Heart left ventricle (tissue), 13 donors: ENCODE measurements around the gene NAT10.

Experiments
- CTCF ChIP-seq, 12 donors: fragments of 200-600 bp; sonication (generic) in 4 of 12; IDR thresholded peaks; one replicate each; pipeline versions ENCODE4 v1.5.0 to v1.8.0; 2018 to 2022; ENCODE audit warnings: antibody characterized with exemption in 12 of 12, mild to moderate bottlenecking in 5 of 12
- POLR2A ChIP-seq, 2 donors: fragments of 450-650 bp; IDR thresholded peaks; one replicate each; pipeline ENCODE4 v1.6.1; 2017; ENCODE audit warnings: antibody characterized with exemption in 2 of 2, mild to moderate bottlenecking in 2 of 2, moderate library complexity in 2 of 2
- donor health status: ischemic (EF 13 %, LVEDD 7.1; RV severe dilation, severe dysfunction).
- donor health status: DM: no; HTN: yes; CAD: no.
- donor health status: DM: no; HTN: no; CAD: no.
- donor health status: ischemic (EF 25% LVEDD 6.9; RV normal size, moderate dysfunction).
- donor health status: ischemic (EF 25% LVEDD 5.7; RV mildly dilated, moderate dysfunction).
- donor health status: ischemic (EF 35%, LVEDD 5.7; RV mildly dilated, moderate dysfunction).
- donor health status: nonischemic (EF 11% LVEDD 7.7; RV severe dilation, severe dysfunction).
- donor health status: DM: yes; HTN: yes; CAD: no.
- donor health status: PGD.
- donor health status: ischemic (EF 29% LVEDD 5.4; RV normal size, mild dysfunction).
- donor health status: nonischemic (EF 23%, LVEDD 6.1; RV moderate dilation, normal function).

- TF ChIP-seq CTCF (IDR thresholded peaks at IDR 0.05) (no peak), POLR2A (IDR thresholded peaks at IDR 0.05) (no peak)
These were observed 31.0 kb downstream of the NAT10 start for GRCh38 chr11:34136420-34136819.
